ENCODE results near the gene KHSRP. TPM values are rescaled to one million over a fixed set of nuclear protein-coding genes. Genes with fewer than 3 reads are reported as not detected.

Gene KHSRP
- total RNA-seq, 1 experiment from 2014 or later: 297 TPM

DNA sequence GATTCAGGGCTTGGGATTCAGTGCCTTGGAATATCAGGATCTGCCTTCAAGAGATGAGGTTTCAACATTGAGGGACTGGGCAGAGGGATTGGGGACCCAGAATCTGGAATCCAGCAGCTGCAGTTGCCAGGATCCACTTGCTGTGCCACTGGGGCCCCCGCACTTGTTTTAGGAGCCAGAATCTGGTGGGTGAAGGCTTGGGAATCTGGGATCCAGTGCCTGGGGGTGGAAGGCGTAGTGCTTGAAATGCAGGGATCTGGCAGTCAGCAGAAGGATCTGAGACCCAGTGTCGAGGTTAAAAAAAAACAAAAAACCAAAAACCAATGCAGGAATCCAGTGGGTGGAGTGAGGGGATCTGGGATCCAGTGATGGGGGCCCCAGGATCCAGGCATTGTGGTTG, 16.3 kb upstream of the KHSRP start:
- H3K36me3 Mint-ChIP-seq (ENCODE audit: insufficient read depth, unreplicated experiment): peaks cover 14% of the 10 kb centered on the region
- BruUV-seq (replicated peaks): no TSS peak
- DNase-seq: no peak
- no peak overlapping the region for H3K4me3 Mint-ChIP-seq (ENCODE audit: low read depth, unreplicated experiment)
- H3K27me3 Mint-ChIP-seq (ENCODE audit: unreplicated experiment): no peaks in the 10 kb centered on the region
- H3K9me3 Mint-ChIP-seq (ENCODE audit: low read depth, unreplicated experiment): no peaks in the 10 kb centered on the region
- H3K27ac Mint-ChIP-seq (ENCODE audit: unreplicated experiment): no peak overlapping the region
- CTCF ChIA-PET: no interaction called here
- TF ChIP-seq, protein P1, sequence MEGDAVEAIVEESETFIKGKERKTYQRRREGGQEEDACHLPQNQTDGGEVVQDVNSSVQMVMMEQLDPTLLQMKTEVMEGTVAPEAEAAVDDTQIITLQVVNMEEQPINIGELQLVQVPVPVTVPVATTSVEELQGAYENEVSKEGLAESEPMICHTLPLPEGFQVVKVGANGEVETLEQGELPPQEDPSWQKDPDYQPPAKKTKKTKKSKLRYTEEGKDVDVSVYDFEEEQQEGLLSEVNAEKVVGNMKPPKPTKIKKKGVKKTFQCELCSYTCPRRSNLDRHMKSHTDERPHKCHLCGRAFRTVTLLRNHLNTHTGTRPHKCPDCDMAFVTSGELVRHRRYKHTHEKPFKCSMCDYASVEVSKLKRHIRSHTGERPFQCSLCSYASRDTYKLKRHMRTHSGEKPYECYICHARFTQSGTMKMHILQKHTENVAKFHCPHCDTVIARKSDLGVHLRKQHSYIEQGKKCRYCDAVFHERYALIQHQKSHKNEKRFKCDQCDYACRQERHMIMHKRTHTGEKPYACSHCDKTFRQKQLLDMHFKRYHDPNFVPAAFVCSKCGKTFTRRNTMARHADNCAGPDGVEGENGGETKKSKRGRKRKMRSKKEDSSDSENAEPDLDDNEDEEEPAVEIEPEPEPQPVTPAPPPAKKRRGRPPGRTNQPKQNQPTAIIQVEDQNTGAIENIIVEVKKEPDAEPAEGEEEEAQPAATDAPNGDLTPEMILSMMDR (IDR thresholded peaks at IDR 0.05; ENCODE audit: unreplicated experiment): no peak
- intact Hi-C loops (cut with micrococcal nuclease; ENCODE audit: unreplicated experiment): no loop called here
- H3K4me1 Mint-ChIP-seq (ENCODE audit: low read depth, unreplicated experiment): no peaks in the 10 kb centered on the region

DNA sequence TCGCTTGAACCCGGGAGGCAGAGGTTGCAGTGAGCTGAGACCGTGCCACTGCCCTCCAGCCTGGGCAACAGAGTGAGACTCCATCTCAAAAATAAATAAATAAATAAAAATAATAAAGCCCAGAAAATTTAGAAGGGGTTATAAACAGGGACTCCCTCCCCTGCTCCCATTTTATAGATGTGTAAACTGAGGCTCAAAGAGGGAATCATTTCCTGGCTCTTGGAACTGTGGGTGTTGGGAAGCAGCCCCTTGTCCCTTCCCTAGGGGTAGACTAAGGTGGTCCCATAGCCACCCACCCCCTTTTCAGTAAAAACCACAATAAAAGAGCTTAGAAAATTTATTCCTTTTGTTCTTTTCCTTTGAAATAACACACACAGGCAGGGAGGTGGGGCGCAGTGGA, 15.1 kb upstream of the KHSRP start:
- H3K4me1 Mint-ChIP-seq (ENCODE audit: low read depth, unreplicated experiment): no peaks in the 10 kb centered on the region
- BruUV-seq (replicated peaks): no TSS peak
- CTCF ChIA-PET: no interaction called here

DNA sequence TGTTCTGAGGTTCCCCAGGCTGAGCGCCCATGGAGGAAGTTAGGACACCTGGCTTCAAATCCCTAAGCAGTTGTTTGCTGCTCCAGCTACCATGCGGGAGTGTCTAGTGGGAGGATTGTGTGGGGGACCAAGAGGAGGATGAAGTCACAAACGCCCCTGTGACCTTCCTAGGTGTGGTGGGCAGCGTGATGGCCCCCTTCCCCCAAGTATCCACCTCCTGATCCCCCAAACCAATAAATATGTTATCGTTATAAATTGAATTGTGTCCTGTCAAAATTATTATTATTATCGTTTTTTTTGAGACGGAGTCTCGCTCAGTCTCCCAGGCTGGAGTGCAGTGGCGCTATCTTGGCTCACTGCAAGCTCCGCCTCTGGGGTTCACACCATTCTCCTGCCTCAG, 9.1 kb upstream of the KHSRP start, which contains the start of gene SLC25A41:
SLC25A41 (minus strand) TSS at position 101 of the 400 bp plus-strand sequence; CDS start at position 31, 70 bp downstream.
- Mint-ChIP-seq H3K4me1 (ENCODE audit: low read depth, unreplicated experiment) (no peaks in the 10 kb centered on the region), H3K9me3 (ENCODE audit: low read depth, unreplicated experiment) (no peaks in the 10 kb centered on the region), H3K27ac (ENCODE audit: unreplicated experiment) (no peak within 1 kb of the TSS), H3K27me3 (ENCODE audit: unreplicated experiment) (no peaks in the 10 kb centered on the region), H3K36me3 (ENCODE audit: insufficient read depth, unreplicated experiment) (no peaks in the 10 kb centered on the region), H3K4me3 (ENCODE audit: low read depth, unreplicated experiment) (no peak within 1 kb of the TSS)
- TF ChIP-seq, protein P1 (IDR thresholded peaks at IDR 0.05; ENCODE audit: unreplicated experiment): no peak
- DNase-seq: no peak
- intact Hi-C loops (cut with micrococcal nuclease; ENCODE audit: unreplicated experiment): no loop called here
- CTCF ChIA-PET: no interaction called here
- BruUV-seq (replicated peaks): no TSS peak

More for the DNA sequence above, 15.1 kb upstream of the KHSRP start:
- no peak for DNase-seq
- TF ChIP-seq, protein P1 (IDR thresholded peaks at IDR 0.05; ENCODE audit: unreplicated experiment): no peak
- Mint-ChIP-seq H3K9me3 (ENCODE audit: low read depth, unreplicated experiment) (no peaks in the 10 kb centered on the region), H3K27ac (ENCODE audit: unreplicated experiment) (no peak overlapping the region), H3K27me3 (ENCODE audit: unreplicated experiment) (no peaks in the 10 kb centered on the region), H3K4me3 (ENCODE audit: low read depth, unreplicated experiment) (no peak overlapping the region), H3K36me3 (ENCODE audit: insufficient read depth, unreplicated experiment) (peaks cover 14% of the 10 kb centered on the region)
- intact Hi-C loops (cut with micrococcal nuclease; ENCODE audit: unreplicated experiment): no loop called here

DNA sequence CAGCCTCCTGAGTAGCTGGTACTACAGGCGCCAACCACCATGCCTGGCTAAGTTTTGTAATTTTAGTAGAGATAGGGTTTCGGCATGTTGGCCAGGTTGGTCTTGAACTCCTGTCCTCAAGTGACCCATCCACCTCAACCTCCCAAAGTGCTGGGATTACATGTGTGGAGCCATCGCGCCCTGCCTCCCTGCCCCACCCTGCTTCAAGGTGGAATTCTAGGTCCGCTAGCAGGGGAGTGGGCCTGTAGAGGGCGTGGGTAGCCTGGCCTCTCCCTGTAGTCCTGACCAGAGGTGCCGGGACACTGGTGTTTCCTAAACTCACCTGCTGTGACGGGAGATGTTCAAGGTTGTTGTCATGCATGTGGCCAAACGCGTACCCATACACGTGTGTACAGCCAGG, 8.6 kb upstream of the KHSRP start:
- H3K4me1 Mint-ChIP-seq (ENCODE audit: low read depth, unreplicated experiment): no peaks in the 10 kb centered on the region
- DNase-seq: no peak
- no peak overlapping the region for H3K4me3 Mint-ChIP-seq (ENCODE audit: low read depth, unreplicated experiment)
- TF ChIP-seq, protein P1 (IDR thresholded peaks at IDR 0.05; ENCODE audit: unreplicated experiment): no peak
- intact Hi-C loops (cut with micrococcal nuclease; ENCODE audit: unreplicated experiment): no loop called here
- H3K9me3 Mint-ChIP-seq (ENCODE audit: low read depth, unreplicated experiment): no peaks in the 10 kb centered on the region
- H3K27me3 Mint-ChIP-seq (ENCODE audit: unreplicated experiment): no peaks in the 10 kb centered on the region
- no peak overlapping the region for H3K27ac Mint-ChIP-seq (ENCODE audit: unreplicated experiment)
- CTCF ChIA-PET: no interaction called here
- BruUV-seq (replicated peaks): no TSS peak
- no peaks in the 10 kb centered on the region for H3K36me3 Mint-ChIP-seq (ENCODE audit: insufficient read depth, unreplicated experiment)
